H1 (cell line): ENCODE results near the gene FLVCR2. TPM values are rescaled to one million over a fixed set of nuclear protein-coding genes. Genes with fewer than 3 reads are reported as not detected.

Source experiments
- CTCF ChIA-PET: fragments of 300-600 bp; sonication (Branson Sonifier 250); formaldehyde crosslinking; loops from one replicate; lab custom pipeline; 2021; ENCODE audit not compliant: partially characterized antibody; lab: Charles Lee
- POLR2A ChIA-PET: fragments of 300-600 bp; sonication (Branson Sonifier 250); formaldehyde crosslinking; loops from one replicate; lab custom pipeline; 2021; ENCODE audit warnings: inconsistent platforms; ENCODE audit not compliant: partially characterized antibody; lab: Charles Lee
- DNase-seq, 2 experiments: peaks; one replicate each; pipeline versions ENCODE4 v3.0.0 to v3.0.0-alpha.2; 2010 to 2022; ENCODE audit warnings: low spot score in 2 of 2, low read depth in 1 of 2, mixed read lengths in 1 of 2
- FAIRE-seq: peaks from 2 replicates; lab custom pipeline; 2011; peaks lifted over from hg19 to GRCh38; lab: Jason Lieb, UNC
- H2AFZ ChIP-seq: 2 replicates; pipeline ENCODE4 v1.8.1; 2012; ENCODE audit warnings: low read length, inconsistent platforms
- H2AK5ac ChIP-seq: 2 replicates; pipeline ENCODE4 v1.6.1; 2013; ENCODE audit warnings: low read depth, low read length
- H2BK120ac ChIP-seq: replicated peaks from 2 replicates; pipeline ENCODE3; 2013; ENCODE audit warnings: low read depth, low read length, inconsistent platforms
- H2BK12ac ChIP-seq: 2 replicates; pipeline ENCODE4 v1.6.1; 2013; ENCODE audit warnings: low read depth, low read length
- H2BK15ac ChIP-seq: 2 replicates; pipeline ENCODE4 v1.6.1; 2013; ENCODE audit warnings: low read length
- H2BK20ac ChIP-seq: 2 replicates; pipeline ENCODE4 v1.6.1; 2013; ENCODE audit warnings: low read length
- H2BK5ac ChIP-seq: 2 replicates; pipeline ENCODE4 v1.6.1; 2013; ENCODE audit warnings: low read depth, low read length
- H3K14ac ChIP-seq: 2 replicates; pipeline ENCODE4 v1.6.1; 2013; ENCODE audit warnings: inconsistent platforms; ENCODE audit not compliant: insufficient read length
- H3K18ac ChIP-seq: 2 replicates; pipeline ENCODE4 v1.6.1; 2013; ENCODE audit warnings: low read length; ENCODE audit errors: extremely low read depth
- H3K23ac ChIP-seq: 2 replicates; pipeline ENCODE4 v1.6.1; 2013; ENCODE audit warnings: inconsistent platforms; ENCODE audit not compliant: insufficient read length
- H3K23me2 ChIP-seq: 2 replicates; pipeline ENCODE4 v1.6.1; 2013; ENCODE audit warnings: low read depth, low read length
- H3K27ac ChIP-seq: 2 replicates; pipeline ENCODE4 v1.6.1; 2011; ENCODE audit warnings: low read depth, low read length, inconsistent platforms
- H3K27me3 ChIP-seq, 4 experiments: replicated peaks in 1 of 4; 1 replicate in 1 of 4; 2 replicates in 3 of 4; pipeline versions ENCODE4 v1.6.1 to v1.8.1; 2011 to 2013; ENCODE audit warnings: low read length in 3 of 4, mild to moderate bottlenecking in 3 of 4, inconsistent platforms in 2 of 4, mixed read lengths in 2 of 4, moderate library complexity in 1 of 4; ENCODE audit not compliant: control insufficient read depth in 3 of 4, insufficient read depth in 3 of 4; ENCODE audit errors: extremely low read depth in 1 of 4
- H3K36me3 ChIP-seq, 4 experiments: 2 replicates each; pipeline versions ENCODE4 v1.6.1 to v1.8.1; 2011 to 2013; ENCODE audit warnings: mild to moderate bottlenecking in 4 of 4, low read length in 3 of 4, moderate library complexity in 2 of 4, control low read depth in 1 of 4, inconsistent platforms in 1 of 4; ENCODE audit not compliant: insufficient read depth in 4 of 4, control insufficient read depth in 2 of 4
- H3K4ac ChIP-seq: replicated peaks from 2 replicates; pipeline ENCODE3; 2013; ENCODE audit warnings: low read length, low read depth, mixed read lengths, inconsistent platforms; ENCODE audit not compliant: insufficient read length
- H3K4me1 ChIP-seq, 4 experiments: replicated peaks in 1 of 4; 1 replicate in 1 of 4; 2 replicates in 3 of 4; pipeline versions ENCODE4 v1.6.1 to v1.8.1; 2011 to 2013; ENCODE audit warnings: low read length in 3 of 4, inconsistent platforms in 2 of 4, mixed read lengths in 1 of 4; ENCODE audit not compliant: insufficient read depth in 4 of 4, control insufficient read depth in 3 of 4
- H3K4me2 ChIP-seq, 2 experiments: 2 replicates each; pipeline versions ENCODE4 v1.6.1 to v1.8.1; 2011 to 2013; ENCODE audit warnings: low read depth in 2 of 2, low read length in 2 of 2, control low read depth in 1 of 2, inconsistent platforms in 1 of 2, mild to moderate bottlenecking in 1 of 2; ENCODE audit not compliant: insufficient read depth in 1 of 2
- H3K4me3 ChIP-seq, 4 experiments: fragments of 200-600, 300-600 bp in 1 of 4; sonication (generic), shearing (Covaris generic), sonication (Bioruptor Twin) in 1 of 4; 2 replicates each; pipeline versions ENCODE4 v1.5.1 to v1.8.1; 2011 to 2016; ENCODE audit warnings: low read length in 4 of 4, low read depth in 3 of 4, control low read depth in 2 of 4, inconsistent platforms in 2 of 4, mild to moderate bottlenecking in 2 of 4, mixed read lengths in 1 of 4, moderate library complexity in 1 of 4; ENCODE audit not compliant: insufficient read depth in 2 of 4; ENCODE audit errors: extremely low read depth in 1 of 4
- H3K56ac ChIP-seq: replicated peaks from 2 replicates; pipeline ENCODE3; 2013; ENCODE audit warnings: low read depth, mild to moderate bottlenecking, mixed read lengths, low read length, inconsistent platforms; ENCODE audit not compliant: insufficient read length
- H3K79me1 ChIP-seq: 2 replicates; pipeline ENCODE4 v1.6.1; 2013; ENCODE audit warnings: low read depth, low read length, control low read depth
- H3K79me2 ChIP-seq, 2 experiments: 2 replicates each; pipeline versions ENCODE4 v1.6.1 to v1.8.1; 2012 to 2013; ENCODE audit warnings: low read length in 2 of 2, mild to moderate bottlenecking in 2 of 2, inconsistent platforms in 1 of 2; ENCODE audit not compliant: insufficient read depth in 2 of 2, control insufficient read depth in 1 of 2
- H3K9ac ChIP-seq, 4 experiments: replicated peaks in 1 of 4; 1 replicate in 1 of 4; 2 replicates in 3 of 4; pipeline versions ENCODE4 v1.6.1 to v1.8.1; 2011 to 2013; ENCODE audit warnings: low read depth in 3 of 4, low read length in 3 of 4, control low read depth in 2 of 4, mild to moderate bottlenecking in 2 of 4, moderate library complexity in 2 of 4, inconsistent platforms in 1 of 4; ENCODE audit errors: extremely low read depth in 1 of 4
- H3K9me3 ChIP-seq, 2 experiments: 2 replicates each; pipeline versions ENCODE4 v1.6.1 to v1.8.1; 2012 to 2013; ENCODE audit warnings: mild to moderate bottlenecking in 2 of 2, moderate library complexity in 2 of 2, control low read depth in 1 of 2, inconsistent platforms in 1 of 2, low read depth in 1 of 2, low read length in 1 of 2, mixed read lengths in 1 of 2; ENCODE audit not compliant: insufficient read depth in 2 of 2
- H4K20me1 ChIP-seq, 2 experiments: replicated peaks in 1 of 2; 2 replicates each; pipeline versions ENCODE3 to v1.8.1; 2011 to 2013; ENCODE audit warnings: inconsistent platforms in 2 of 2, low read length in 2 of 2, mild to moderate bottlenecking in 1 of 2; ENCODE audit not compliant: insufficient read depth in 2 of 2, control insufficient read depth in 1 of 2
- H4K5ac ChIP-seq: 2 replicates; pipeline ENCODE4 v1.6.1; 2013; ENCODE audit warnings: low read length, low read depth, mixed read lengths, inconsistent platforms; ENCODE audit not compliant: insufficient read length
- H4K8ac ChIP-seq: 2 replicates; pipeline ENCODE4 v1.8.0; 2013; ENCODE audit warnings: mild to moderate bottlenecking, moderate library complexity, low read length, inconsistent platforms; ENCODE audit not compliant: insufficient read depth; ENCODE audit errors: extremely low read depth
- H4K91ac ChIP-seq: replicated peaks from 2 replicates; pipeline ENCODE3; 2013; ENCODE audit warnings: low read length, mixed read lengths, inconsistent platforms; ENCODE audit not compliant: insufficient read length
- ASH2L ChIP-seq: fragments of 200-600, 300-600 bp; sonication (generic); IDR thresholded peaks from one replicate; pipeline ENCODE4 v1.7.1; 2017; ENCODE audit warnings: low read length
- HDAC2 ChIP-seq, 2 experiments: fragments of 300-600 bp in 1 of 2; sonication (generic) in 1 of 2; IDR thresholded peaks; 2 replicates each; pipeline ENCODE4 v1.6.1; 2011 to 2012; ENCODE audit warnings: low read depth in 2 of 2, low read length in 2 of 2, mild to moderate bottlenecking in 2 of 2, moderate library complexity in 2 of 2, borderline replicate concordance in 1 of 2, inconsistent platforms in 1 of 2
- KDM1A ChIP-seq: fragments of 200-600, 300-600 bp; sonication (generic); IDR thresholded peaks from 2 replicates; pipeline ENCODE4 v1.7.1; 2016; ENCODE audit warnings: mild to moderate bottlenecking, low read length, borderline replicate concordance
- WGBS, 2 experiments: shearing (Covaris generic) in 1 of 2; methylation state at CpG; one replicate each; pipeline versions ENCODE4 v1.1.6 to v1.1.7; 2013 to 2015; ENCODE audit warnings: low lambda C conversion rate in 2 of 2, mixed read lengths in 2 of 2, inconsistent platforms in 1 of 2, low coverage in 1 of 2, missing lambda C conversion rate in 1 of 2; ENCODE audit not compliant: insufficient replicate concordance in 2 of 2, insufficient coverage in 1 of 2, insufficient read length in 1 of 2; ENCODE audit errors: extremely low coverage in 1 of 2, missing lambda C conversion rate in 1 of 2; 5-methylcytosine and 5-hydroxymethylcytosine counted together
- polyA plus RNA-seq, 7 experiments: library from polyadenylated mRNA; depleted of rRNA in 3 of 7; stranded (reverse) in 5 of 7; unstranded in 2 of 7; fragments of >200 nt in 5 of 7; fragments of 200-250 nt in 2 of 7; gene quantifications; 1 replicate in 5 of 7; 2 replicates in 1 of 7; 4 replicates in 1 of 7; pipeline versions ENCODE4 v1.2.1 to v1.2.3, GENCODE V29; 2011 to 2013; ENCODE audit warnings: missing spikeins in 2 of 7, mixed read lengths in 2 of 7
- total RNA-seq: library from RNA; stranded (reverse); fragmentation: NEBNext Ultra II Directional; extraction: Animal tissue kit (Norgen Biotek cat#: 25700); gene quantifications from 2 replicates; pipeline ENCODE4 v1.2.1, GENCODE V29; 2021

FLVCR2 gene
- total and polyA plus RNA-seq, 2 of the 8 experiments (the other 6 are each of a cell fraction or from before 2014, with no cell fraction given) = 7.1 to 8.2 TPM

- Histone ChIP-seq H3K18ac (no peak overlapping the region), H3K27me3 (no peaks in the 10 kb centered on the region), H2BK120ac (no peak overlapping the region), H2BK20ac (no peak overlapping the region), H3K23ac (no peak overlapping the region), H2BK12ac (no peak overlapping the region), H4K5ac (no peak overlapping the region), H2AFZ (no peak overlapping the region), H4K91ac (no peak overlapping the region), H3K9ac (no peak overlapping the region), H3K79me2 (peaks cover 0 to 41% of the 10 kb centered on the region in 2 experiments; a peak in 3 of 4 replicates), H2AK5ac (no peak overlapping the region), H3K4me2 (no peak overlapping the region; a peak in 1 of 4 replicates), H3K4me1 (peaks cover 0 to 2% (median 0%) of the 10 kb centered on the region in 4 experiments; a peak in 2 of 7 replicates), H3K56ac (no peak overlapping the region), H3K9me3 (no peaks in the 10 kb centered on the region), H4K8ac (no peak overlapping the region), H3K4me3 (no peak overlapping the region), H3K27ac (no peak overlapping the region)
- no peak for DNase-seq
- ChIA-PET POLR2A (no interaction called here), CTCF (interaction anchor here (1.8 to 13.7 kb wide), 4 partner anchors 10 to 323 kb away, joined by 4 to 348 read pairs (median 8); partner anchors contain the start of genes FLVCR2 and TGFB3)
- WGBS, 2 experiments = 94% methylated on average over 2 of the region's 2 CpGs; no CpG with 5 or more reads in 1 of the 2 experiments
- peak; percentile 80; the same call in 1 of the 2 replicates for TF ChIP-seq KDM1A
- peak in 1 of 2 experiments; percentile 42; a peak in 1 of 4 replicates for TF ChIP-seq HDAC2 (IDR thresholded peaks at IDR 0.05; ENCODE audit: borderline replicate concordance in 1 of 2, low read depth in 2 of 2, low read length in 2 of 2)
- no peak for TF ChIP-seq ASH2L
- TF ChIP-seq, all 59 proteins: peak for 2
- H3K23me2 ChIP-seq = 0 out of 2 replicates have a peak, but pooled peaks cover 6% of the 10 kb centered on the region
- H3K4ac ChIP-seq = no peak overlapping the region
- H4K20me1 ChIP-seq = peaks cover 0 to 2% of the 10 kb centered on the region in 2 experiments
- no peak for FAIRE-seq
- peaks cover 8% of the 10 kb centered on the region; the same call in 1 of the 2 replicates for H3K79me1 ChIP-seq
- peaks cover 6 to 20% (median 11%) of the 10 kb centered on the region in 4 experiments for H3K36me3 ChIP-seq
- H2BK5ac ChIP-seq = no peak overlapping the region
- H2BK15ac ChIP-seq = no peak overlapping the region
- no peak overlapping the region for H3K14ac ChIP-seq
Measured at GRCh38 chr14:75658957-75659356, 80.5 kb downstream of the FLVCR2 start.
